ENCODE measurements around the gene SCEL.

SCEL gene

DNA sequence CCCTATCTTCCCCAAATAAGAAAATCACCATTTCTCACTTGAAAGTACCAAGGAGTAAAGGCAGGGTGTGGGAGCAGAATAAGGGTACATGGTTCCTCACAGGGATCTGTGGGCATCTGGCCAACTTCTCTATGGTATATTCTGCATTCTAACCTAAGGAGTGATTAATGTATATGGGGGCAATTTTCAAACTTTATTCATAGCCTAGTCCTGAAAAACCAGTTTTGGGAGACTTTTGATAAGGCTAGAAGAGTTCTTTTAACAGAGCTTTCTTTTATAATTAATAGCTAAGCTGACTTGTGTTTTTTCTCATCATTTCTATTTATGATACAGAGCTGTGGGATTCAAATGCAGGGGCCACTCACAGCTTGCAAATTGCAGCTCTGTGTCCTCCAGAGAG, 852 bp downstream of the SCEL start:
- Histone ChIP-seq H3F3A (ENCODE audit: insufficient read depth, low read length) (no peaks in the 10 kb centered on the region), H3K27me3 (ENCODE audit: insufficient read depth, low read length) (peaks cover 6% of the 10 kb centered on the region; the same call in 1 of the 2 replicates), H3K4me3 (ENCODE audit: low read depth, low read length, poor library complexity, severe bottlenecking) (no peak overlapping the region), H3K9me2 (ENCODE audit: low read depth, low read length) (no peaks in the 10 kb centered on the region), H3K36me3 (ENCODE audit: insufficient read depth, low read length) (no peaks in the 10 kb centered on the region), H2AFZ (ENCODE audit: low read length) (no peak overlapping the region), H3K79me2 (ENCODE audit: insufficient read depth, low read length) (no peaks in the 10 kb centered on the region), H3K9me3 (ENCODE audit: low read length) (no peaks in the 10 kb centered on the region), H3K27ac (ENCODE audit: low read depth, low read length, poor library complexity, severe bottlenecking) (no peak overlapping the region), H4K20me1 (ENCODE audit: insufficient read depth, low read length) (no peaks in the 10 kb centered on the region), H3K4me2 (ENCODE audit: low read length) (no peak overlapping the region), H3K9ac (ENCODE audit: low read length) (no peak overlapping the region), H3K4me1 (ENCODE audit: insufficient read depth, low read length, severe bottlenecking) (no peaks in the 10 kb centered on the region)
- no peak for TF ChIP-seq EZH2 (IDR thresholded peaks at IDR 0.05; ENCODE audit: borderline replicate concordance, low read length)
- TF ChIP-seq, protein P1, sequence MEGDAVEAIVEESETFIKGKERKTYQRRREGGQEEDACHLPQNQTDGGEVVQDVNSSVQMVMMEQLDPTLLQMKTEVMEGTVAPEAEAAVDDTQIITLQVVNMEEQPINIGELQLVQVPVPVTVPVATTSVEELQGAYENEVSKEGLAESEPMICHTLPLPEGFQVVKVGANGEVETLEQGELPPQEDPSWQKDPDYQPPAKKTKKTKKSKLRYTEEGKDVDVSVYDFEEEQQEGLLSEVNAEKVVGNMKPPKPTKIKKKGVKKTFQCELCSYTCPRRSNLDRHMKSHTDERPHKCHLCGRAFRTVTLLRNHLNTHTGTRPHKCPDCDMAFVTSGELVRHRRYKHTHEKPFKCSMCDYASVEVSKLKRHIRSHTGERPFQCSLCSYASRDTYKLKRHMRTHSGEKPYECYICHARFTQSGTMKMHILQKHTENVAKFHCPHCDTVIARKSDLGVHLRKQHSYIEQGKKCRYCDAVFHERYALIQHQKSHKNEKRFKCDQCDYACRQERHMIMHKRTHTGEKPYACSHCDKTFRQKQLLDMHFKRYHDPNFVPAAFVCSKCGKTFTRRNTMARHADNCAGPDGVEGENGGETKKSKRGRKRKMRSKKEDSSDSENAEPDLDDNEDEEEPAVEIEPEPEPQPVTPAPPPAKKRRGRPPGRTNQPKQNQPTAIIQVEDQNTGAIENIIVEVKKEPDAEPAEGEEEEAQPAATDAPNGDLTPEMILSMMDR (IDR thresholded peaks at IDR 0.05; ENCODE audit: low read length), result no peak

DNA sequence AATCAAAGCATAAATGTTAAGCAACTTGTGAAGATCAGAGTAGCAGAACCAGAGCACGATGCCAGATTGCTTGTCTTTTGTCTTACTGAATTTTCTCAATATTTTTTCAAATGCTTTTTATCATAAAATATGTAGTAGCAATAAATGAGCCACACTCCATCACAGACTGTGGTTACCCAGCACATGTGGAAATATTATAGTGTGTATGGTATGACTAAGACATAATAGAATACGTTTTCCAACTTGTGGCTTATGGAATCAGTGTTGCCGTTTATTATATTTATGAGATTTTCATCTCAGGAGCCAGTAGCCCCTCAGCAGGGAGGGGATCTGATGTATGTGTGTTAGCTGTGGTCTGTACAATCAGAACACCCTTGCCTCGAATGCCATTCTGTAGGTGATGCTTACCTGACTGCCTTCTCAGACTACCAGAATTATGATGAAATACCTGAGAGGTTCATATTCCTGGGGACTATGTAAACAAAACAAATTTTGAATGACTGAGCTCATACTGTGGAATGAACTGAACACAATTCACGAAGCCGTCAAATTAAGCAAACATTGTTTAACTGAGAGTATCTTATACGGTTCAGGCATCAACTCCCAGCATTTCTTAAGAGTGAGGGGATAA, 1.9 kb downstream of the SCEL start:
- Histone ChIP-seq H3K4me3 (ENCODE audit: low read depth, low read length, poor library complexity, severe bottlenecking) (no peak overlapping the region), H3K79me2 (ENCODE audit: insufficient read depth, low read length) (no peaks in the 10 kb centered on the region), H4K20me1 (ENCODE audit: insufficient read depth, low read length) (no peaks in the 10 kb centered on the region)

DNA sequence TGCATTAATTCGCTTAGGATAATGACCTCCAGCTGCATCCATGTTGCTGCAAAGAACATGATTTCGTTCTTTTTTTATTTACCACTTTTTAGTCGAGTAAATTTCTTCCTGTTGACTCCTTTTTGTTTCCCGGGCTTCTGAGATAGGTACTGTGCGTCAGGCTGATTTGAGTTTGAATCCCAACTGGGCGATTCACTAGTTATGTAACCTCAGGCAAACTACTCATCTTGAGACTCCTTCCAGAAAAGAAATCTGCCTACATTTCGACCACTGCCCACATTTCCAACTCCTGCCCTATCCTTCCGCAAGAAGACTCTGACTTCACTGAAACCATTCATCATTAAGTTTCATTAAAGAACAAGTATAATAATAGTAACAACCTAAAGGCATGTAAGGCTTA, 8.2 kb downstream of the SCEL start:
- Histone ChIP-seq H3K36me3 (ENCODE audit: insufficient read depth, low read length) (no peaks in the 10 kb centered on the region), H3K4me1 (ENCODE audit: insufficient read depth, low read length, severe bottlenecking) (no peaks in the 10 kb centered on the region), H3K27ac (ENCODE audit: low read depth, low read length, poor library complexity, severe bottlenecking) (no peak overlapping the region), H3F3A (ENCODE audit: insufficient read depth, low read length) (no peaks in the 10 kb centered on the region), H3K4me2 (ENCODE audit: low read length) (no peak overlapping the region), H3K9ac (ENCODE audit: low read length) (no peak overlapping the region), H3K27me3 (ENCODE audit: insufficient read depth, low read length) (no peaks in the 10 kb centered on the region), H3K79me2 (ENCODE audit: insufficient read depth, low read length) (no peaks in the 10 kb centered on the region), H4K20me1 (ENCODE audit: insufficient read depth, low read length) (no peaks in the 10 kb centered on the region), H3K9me3 (ENCODE audit: low read length) (no peaks in the 10 kb centered on the region), H2AFZ (ENCODE audit: low read length) (no peak overlapping the region), H3K9me2 (ENCODE audit: low read depth, low read length) (no peaks in the 10 kb centered on the region), H3K4me3 (ENCODE audit: low read depth, low read length, poor library complexity, severe bottlenecking) (no peak overlapping the region)
- TF ChIP-seq EZH2 (IDR thresholded peaks at IDR 0.05; ENCODE audit: borderline replicate concordance, low read length), result no peak
- TF ChIP-seq, protein P1 (IDR thresholded peaks at IDR 0.05; ENCODE audit: low read length), result no peak

More for the DNA sequence above, 1.9 kb downstream of the SCEL start:
- Histone ChIP-seq H3K36me3 (ENCODE audit: insufficient read depth, low read length) (no peaks in the 10 kb centered on the region), H3K27me3 (ENCODE audit: insufficient read depth, low read length) (peaks cover 6% of the 10 kb centered on the region; the same call in 1 of the 2 replicates), H3F3A (ENCODE audit: insufficient read depth, low read length) (no peaks in the 10 kb centered on the region), H3K9ac (ENCODE audit: low read length) (no peak overlapping the region), H3K9me2 (ENCODE audit: low read depth, low read length) (no peaks in the 10 kb centered on the region), H3K4me2 (ENCODE audit: low read length) (no peak overlapping the region), H3K27ac (ENCODE audit: low read depth, low read length, poor library complexity, severe bottlenecking) (no peak overlapping the region), H3K4me1 (ENCODE audit: insufficient read depth, low read length, severe bottlenecking) (no peaks in the 10 kb centered on the region), H2AFZ (ENCODE audit: low read length) (no peak overlapping the region), H3K9me3 (ENCODE audit: low read length) (no peaks in the 10 kb centered on the region)
- no peak for TF ChIP-seq EZH2 (IDR thresholded peaks at IDR 0.05; ENCODE audit: borderline replicate concordance, low read length)
- TF ChIP-seq, protein P1 (IDR thresholded peaks at IDR 0.05; ENCODE audit: low read length), result no peak
